ENCODE results near the gene GID8. TPM values are rescaled to one million over a fixed set of nuclear protein-coding genes. Genes with fewer than 3 reads are reported as not detected.

Gene GID8
- polyA plus RNA-seq, 1 of the 3 experiments (the other 2 are of a cell fraction) = 18.1 TPM

DNA sequence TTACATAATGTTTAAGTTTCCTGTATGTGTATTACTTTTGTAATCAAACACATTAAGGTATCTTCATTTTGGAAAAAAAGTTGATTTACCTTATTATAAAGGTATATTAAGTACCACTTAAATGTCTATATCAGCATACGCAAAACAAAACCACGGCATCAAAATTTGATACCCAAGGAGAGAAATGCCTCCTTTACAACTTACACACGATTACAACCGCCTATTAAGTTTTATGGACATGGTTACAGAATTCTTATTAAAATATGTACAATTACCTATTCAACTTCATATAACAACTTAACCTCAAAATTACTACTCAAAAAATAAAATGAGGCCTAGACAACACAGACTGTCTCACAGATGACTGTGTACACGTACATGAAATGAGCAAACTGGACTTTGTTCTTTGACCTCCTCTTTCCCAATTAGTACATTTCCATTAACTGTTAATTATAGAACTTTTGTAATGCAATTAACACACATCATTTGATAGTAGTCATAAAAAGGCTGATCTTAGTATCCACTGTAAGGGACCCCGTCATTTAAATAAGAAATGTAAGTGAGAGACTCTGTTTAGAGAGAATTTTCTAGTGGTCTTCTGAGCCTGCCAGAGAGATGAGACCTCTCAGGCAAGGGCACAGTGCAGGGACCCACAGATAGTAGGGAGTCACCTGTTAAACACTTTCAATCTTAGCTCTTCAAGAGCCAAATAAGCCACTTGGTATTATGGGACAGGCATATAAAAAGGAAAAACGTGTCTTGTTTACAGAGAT is 14.1 kb upstream of the GID8 start:
- no peak for TF ChIP-seq GATA2 (CRISPR knock-in tag; IDR thresholded peaks at IDR 0.05)
- no peak for TF ChIP-seq IRF3 (IDR thresholded peaks at IDR 0.05; ENCODE audit: low read depth, low read length)
- TF ChIP-seq TEAD4 (IDR thresholded peaks at IDR 0.05; ENCODE audit: borderline replicate concordance, insufficient read depth) = no peak
- TF ChIP-seq FOXJ3 (CRISPR knock-in tag; IDR thresholded peaks at IDR 0.05) = no peak
- TF ChIP-seq EP300 (IDR thresholded peaks at IDR 0.05; ENCODE audit: borderline replicate concordance in 1 of 2, low read depth in 1 of 2, low read length in 1 of 2) = no peak
- no peak for TF ChIP-seq NRF1 (IDR thresholded peaks at IDR 0.05; ENCODE audit: low read depth, low read length)
- no peak for TF ChIP-seq GABPA (IDR thresholded peaks at IDR 0.05; ENCODE audit: low read depth)
- TF ChIP-seq YY1 (IDR thresholded peaks at IDR 0.05; ENCODE audit: low read depth) = no peak
- no peak for TF ChIP-seq NFIC (IDR thresholded peaks at IDR 0.05; ENCODE audit: borderline replicate concordance)
- no peak for TF ChIP-seq CHD2 (IDR thresholded peaks at IDR 0.05; ENCODE audit: low read length, partially characterized antibody)
- no peak for TF ChIP-seq FOXM1 (IDR thresholded peaks at IDR 0.05; ENCODE audit: low read depth)
- TF ChIP-seq MEF2A (IDR thresholded peaks at IDR 0.05; ENCODE audit: borderline replicate concordance, low read depth) = no peak
- TF ChIP-seq RCOR1 (IDR thresholded peaks at IDR 0.05; ENCODE audit: low read length) = no peak
- TF ChIP-seq, protein P1, sequence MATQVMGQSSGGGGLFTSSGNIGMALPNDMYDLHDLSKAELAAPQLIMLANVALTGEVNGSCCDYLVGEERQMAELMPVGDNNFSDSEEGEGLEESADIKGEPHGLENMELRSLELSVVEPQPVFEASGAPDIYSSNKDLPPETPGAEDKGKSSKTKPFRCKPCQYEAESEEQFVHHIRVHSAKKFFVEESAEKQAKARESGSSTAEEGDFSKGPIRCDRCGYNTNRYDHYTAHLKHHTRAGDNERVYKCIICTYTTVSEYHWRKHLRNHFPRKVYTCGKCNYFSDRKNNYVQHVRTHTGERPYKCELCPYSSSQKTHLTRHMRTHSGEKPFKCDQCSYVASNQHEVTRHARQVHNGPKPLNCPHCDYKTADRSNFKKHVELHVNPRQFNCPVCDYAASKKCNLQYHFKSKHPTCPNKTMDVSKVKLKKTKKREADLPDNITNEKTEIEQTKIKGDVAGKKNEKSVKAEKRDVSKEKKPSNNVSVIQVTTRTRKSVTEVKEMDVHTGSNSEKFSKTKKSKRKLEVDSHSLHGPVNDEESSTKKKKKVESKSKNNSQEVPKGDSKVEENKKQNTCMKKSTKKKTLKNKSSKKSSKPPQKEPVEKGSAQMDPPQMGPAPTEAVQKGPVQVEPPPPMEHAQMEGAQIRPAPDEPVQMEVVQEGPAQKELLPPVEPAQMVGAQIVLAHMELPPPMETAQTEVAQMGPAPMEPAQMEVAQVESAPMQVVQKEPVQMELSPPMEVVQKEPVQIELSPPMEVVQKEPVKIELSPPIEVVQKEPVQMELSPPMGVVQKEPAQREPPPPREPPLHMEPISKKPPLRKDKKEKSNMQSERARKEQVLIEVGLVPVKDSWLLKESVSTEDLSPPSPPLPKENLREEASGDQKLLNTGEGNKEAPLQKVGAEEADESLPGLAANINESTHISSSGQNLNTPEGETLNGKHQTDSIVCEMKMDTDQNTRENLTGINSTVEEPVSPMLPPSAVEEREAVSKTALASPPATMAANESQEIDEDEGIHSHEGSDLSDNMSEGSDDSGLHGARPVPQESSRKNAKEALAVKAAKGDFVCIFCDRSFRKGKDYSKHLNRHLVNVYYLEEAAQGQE (IDR thresholded peaks at IDR 0.05; ENCODE audit: low read depth, low read length) = no peak
- TF ChIP-seq ELF1 (IDR thresholded peaks at IDR 0.05) = no peak
- TF ChIP-seq USF1 (IDR thresholded peaks at IDR 0.05; ENCODE audit: borderline replicate concordance, low read depth) = no peak
- peaks cover 24% of the 10 kb centered on the region for H3F3A ChIP-seq (replicated peaks; ENCODE audit: insufficient read depth)
- H3K9me2 ChIP-seq = no peaks in the 10 kb centered on the region
- H3K27me3 ChIP-seq (ENCODE audit: insufficient read depth) = no peaks in the 10 kb centered on the region
- no peak overlapping the region for H2AFZ ChIP-seq (ENCODE audit: low read depth)
- peaks cover 66% of the 10 kb centered on the region for H4K20me1 ChIP-seq (ENCODE audit: insufficient read depth)
- POLR2A ChIA-PET = interaction anchor here (1.3 kb wide), 1 partner anchor 14 kb away, joined by 3 read pairs; the partner anchor contains the start of gene GID8
- peak overlapping the region; percentile 86 to 88 for H3K27ac ChIP-seq (ENCODE audit: low read depth in 2 of 2, low read length in 1 of 2)
- H3K4me2 ChIP-seq = peak overlapping the region; percentile 85
- H3K9ac ChIP-seq = no peak overlapping the region
- 83% methylated on average over 7 of the region's 7 CpGs for WGBS (ENCODE audit: low lambda C conversion rate)
- H3K79me2 ChIP-seq (ENCODE audit: insufficient read depth) = peaks cover 97% of the 10 kb centered on the region
- peaks cover 0 to 2% of the 10 kb centered on the region in 2 experiments for H3K36me3 ChIP-seq (replicated peaks in 1 of 2; ENCODE audit: control insufficient read depth in 1 of 2, insufficient read depth in 2 of 2, low read length in 1 of 2)
- CTCF ChIA-PET = interaction anchor here (0.6 to 17.1 kb wide), 8 partner anchors 12 to 101 kb away, joined by 3 to 181 read pairs (median 6); partner anchors contain the start of gene GID8
- H3K9me3 ChIP-seq = no peaks in the 10 kb centered on the region
- no peak for DNase-seq
- H3K4me1 ChIP-seq (ENCODE audit: control insufficient read depth in 1 of 2, insufficient read depth in 2 of 2, low read depth in 1 of 2, low read length in 1 of 2) = peaks cover 26 to 42% of the 10 kb centered on the region in 2 experiments; a peak in 3 of 4 replicates
- H3K4me3 ChIP-seq (ENCODE audit: low read depth in 2 of 2, low read length in 1 of 2) = peak overlapping the region; percentile 86 to 95

Measured in SK-N-SH (cell line).